ENCODE data around the gene POGLUT3. TPM values are rescaled to one million over a fixed set of nuclear protein-coding genes. Genes with fewer than 3 reads are reported as not detected.

POGLUT3 gene
- total RNA-seq, 4 donors from 2014 or later, result 1.8 to 8.1 (median 6.9) TPM

DNA sequence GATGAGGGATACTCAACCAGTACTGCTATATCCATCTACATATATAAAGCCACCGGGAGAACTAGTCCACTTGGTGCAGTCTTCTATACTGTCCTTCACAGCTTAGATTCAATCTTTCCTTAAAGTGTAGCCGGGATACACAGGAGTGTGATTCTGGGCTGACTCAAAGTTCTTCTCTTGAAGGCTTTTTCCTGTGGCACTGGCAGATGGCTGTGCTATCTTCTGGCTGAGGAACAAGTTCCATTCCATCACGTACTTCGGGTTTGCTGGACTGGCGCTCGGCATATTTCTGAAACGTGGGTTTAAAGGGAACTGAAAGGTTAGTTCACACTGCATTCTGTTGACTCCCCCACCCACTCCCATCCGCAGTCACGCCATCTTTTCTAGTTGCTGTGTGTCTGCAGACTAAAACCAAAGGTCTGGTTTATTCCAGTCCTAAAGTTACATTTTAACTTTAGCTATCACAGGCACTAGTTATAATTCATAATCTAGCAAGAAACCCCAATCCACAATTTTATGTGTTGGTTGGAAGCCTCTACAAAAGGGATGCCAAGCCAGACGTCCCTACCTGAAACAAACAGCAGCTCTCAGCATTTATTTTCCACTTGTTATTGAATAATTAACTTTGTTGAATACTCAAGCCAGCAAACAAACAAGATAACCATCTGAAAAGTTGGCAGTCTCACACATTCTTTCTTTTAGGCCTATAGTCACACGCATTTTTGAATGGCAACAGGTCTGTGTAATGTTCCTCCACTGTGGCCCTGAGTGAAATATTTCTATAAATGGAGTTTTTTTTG, 23.3 kb downstream of the POGLUT3 start:
- WGBS, 2 donors (ENCODE audit: low coverage in 1 of 2), result 83 to 85% methylated on average over 9 to 11 of the region's 11 CpGs
- Histone ChIP-seq H3K27ac (no peak overlapping the region), H3K4me1 (no peaks in the 10 kb centered on the region), H3K36me3 (peaks cover 0 to 12% (median 3%) of the 10 kb centered on the region in 4 donors), H3K4me3 (no peak overlapping the region), H3K27me3 (no peaks in the 10 kb centered on the region), H3K9me3 (no peaks in the 10 kb centered on the region)
- intact Hi-C loops (cut with DNase I; ENCODE audit: low total_unique reads) (no loop called here), in situ Hi-C loops (cut with MboI; ENCODE audit: low pct_ligation_motif_present in 1 of 4, low pct_unique_long_range_greater_than_20kb in 1 of 4, low sequenced_read_pairs in 3 of 4) (loop anchor here in 1 of 4 donors (25.0 kb wide), 1 partner anchor 338 kb away; no protein-coding TSS in a partner anchor)
- DNase-seq, result no peak
- TF ChIP-seq POLR2AphosphoS5 (IDR thresholded peaks at IDR 0.05), result no peak
- TF ChIP-seq, protein P1, sequence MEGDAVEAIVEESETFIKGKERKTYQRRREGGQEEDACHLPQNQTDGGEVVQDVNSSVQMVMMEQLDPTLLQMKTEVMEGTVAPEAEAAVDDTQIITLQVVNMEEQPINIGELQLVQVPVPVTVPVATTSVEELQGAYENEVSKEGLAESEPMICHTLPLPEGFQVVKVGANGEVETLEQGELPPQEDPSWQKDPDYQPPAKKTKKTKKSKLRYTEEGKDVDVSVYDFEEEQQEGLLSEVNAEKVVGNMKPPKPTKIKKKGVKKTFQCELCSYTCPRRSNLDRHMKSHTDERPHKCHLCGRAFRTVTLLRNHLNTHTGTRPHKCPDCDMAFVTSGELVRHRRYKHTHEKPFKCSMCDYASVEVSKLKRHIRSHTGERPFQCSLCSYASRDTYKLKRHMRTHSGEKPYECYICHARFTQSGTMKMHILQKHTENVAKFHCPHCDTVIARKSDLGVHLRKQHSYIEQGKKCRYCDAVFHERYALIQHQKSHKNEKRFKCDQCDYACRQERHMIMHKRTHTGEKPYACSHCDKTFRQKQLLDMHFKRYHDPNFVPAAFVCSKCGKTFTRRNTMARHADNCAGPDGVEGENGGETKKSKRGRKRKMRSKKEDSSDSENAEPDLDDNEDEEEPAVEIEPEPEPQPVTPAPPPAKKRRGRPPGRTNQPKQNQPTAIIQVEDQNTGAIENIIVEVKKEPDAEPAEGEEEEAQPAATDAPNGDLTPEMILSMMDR (IDR thresholded peaks at IDR 0.05), result no peak
- TF ChIP-seq POLR2A (IDR thresholded peaks at IDR 0.05), result no peak
- no peak for TF ChIP-seq EP300 (IDR thresholded peaks at IDR 0.05; ENCODE audit: low read depth)

DNA sequence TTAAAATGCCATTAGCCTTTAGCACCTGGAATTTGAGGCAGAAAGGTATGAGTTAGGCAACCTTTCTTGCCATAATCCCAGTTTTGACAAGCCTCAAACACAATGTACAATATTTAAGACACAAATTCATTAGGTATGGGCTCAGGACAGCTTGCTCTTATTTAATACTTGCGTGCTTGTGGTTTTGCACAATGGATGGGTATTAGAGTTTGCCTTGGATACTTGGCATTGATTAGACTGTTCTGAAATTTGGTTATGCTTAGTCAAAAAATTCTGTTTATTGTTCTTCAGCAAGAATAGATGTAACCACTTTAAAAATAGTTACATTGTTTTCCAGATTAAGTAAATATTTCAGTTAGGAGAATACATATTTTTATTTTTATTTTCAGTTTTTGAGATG, 25.5 kb downstream of the POGLUT3 start:
- intact Hi-C loops (cut with DNase I; ENCODE audit: low total_unique reads) (no loop called here), in situ Hi-C loops (cut with MboI; ENCODE audit: low pct_ligation_motif_present in 1 of 4, low pct_unique_long_range_greater_than_20kb in 1 of 4, low sequenced_read_pairs in 3 of 4) (no loop called here)
- Histone ChIP-seq H3K9me3 (no peaks in the 10 kb centered on the region), H3K4me1 (peaks cover 0 to 5% (median 0%) of the 10 kb centered on the region in 4 donors), H3K27ac (no peak overlapping the region), H3K27me3 (no peaks in the 10 kb centered on the region), H3K36me3 (peaks cover 0 to 11% (median 0%) of the 10 kb centered on the region in 4 donors), H3K4me3 (no peak overlapping the region)
- 90 to 100% methylated on average over 1 of the region's 1 CpG for WGBS, 2 donors (ENCODE audit: low coverage in 1 of 2)
- no peak for TF ChIP-seq POLR2A (IDR thresholded peaks at IDR 0.05)
- no peak for TF ChIP-seq POLR2AphosphoS5 (IDR thresholded peaks at IDR 0.05)
- TF ChIP-seq, protein P1 (IDR thresholded peaks at IDR 0.05), result no peak
- TF ChIP-seq EP300 (IDR thresholded peaks at IDR 0.05; ENCODE audit: low read depth), result no peak
- DNase-seq, result no peak

GRCh38 chr11:108468478-108468864, 29.7 kb downstream of the POGLUT3 start:
- in situ Hi-C loops (cut with MboI; ENCODE audit: low pct_ligation_motif_present in 1 of 4, low pct_unique_long_range_greater_than_20kb in 1 of 4, low sequenced_read_pairs in 3 of 4), result loop anchor here in 1 of 4 donors (10.0 kb wide), 1 partner anchor 244 kb away; the partner anchor contains the start of genes ATM and NPAT
- TF ChIP-seq POLR2AphosphoS5 (IDR thresholded peaks at IDR 0.05) (no peak), POLR2A (IDR thresholded peaks at IDR 0.05) (no peak), EP300 (IDR thresholded peaks at IDR 0.05; ENCODE audit: low read depth) (no peak)
- TF ChIP-seq, protein P1 (IDR thresholded peaks at IDR 0.05), result no peak
- H3K27me3 ChIP-seq, result no peaks in the 10 kb centered on the region
- no peak for DNase-seq
- H3K36me3 ChIP-seq, result no peaks in the 10 kb centered on the region
- WGBS, 2 donors (ENCODE audit: low coverage in 1 of 2), result 85 to 100% methylated on average over 1 of the region's 1 CpG
- H3K9me3 ChIP-seq, result no peaks in the 10 kb centered on the region
- H3K27ac ChIP-seq, result peak overlapping the region in 2 of 4 donors; percentile 98 to 99
- intact Hi-C loops (cut with DNase I; ENCODE audit: low total_unique reads), result no loop called here
- no peak overlapping the region for H3K4me3 ChIP-seq
- peaks cover 0 to 13% (median under 1%) of the 10 kb centered on the region in 4 donors for H3K4me1 ChIP-seq

DNA sequence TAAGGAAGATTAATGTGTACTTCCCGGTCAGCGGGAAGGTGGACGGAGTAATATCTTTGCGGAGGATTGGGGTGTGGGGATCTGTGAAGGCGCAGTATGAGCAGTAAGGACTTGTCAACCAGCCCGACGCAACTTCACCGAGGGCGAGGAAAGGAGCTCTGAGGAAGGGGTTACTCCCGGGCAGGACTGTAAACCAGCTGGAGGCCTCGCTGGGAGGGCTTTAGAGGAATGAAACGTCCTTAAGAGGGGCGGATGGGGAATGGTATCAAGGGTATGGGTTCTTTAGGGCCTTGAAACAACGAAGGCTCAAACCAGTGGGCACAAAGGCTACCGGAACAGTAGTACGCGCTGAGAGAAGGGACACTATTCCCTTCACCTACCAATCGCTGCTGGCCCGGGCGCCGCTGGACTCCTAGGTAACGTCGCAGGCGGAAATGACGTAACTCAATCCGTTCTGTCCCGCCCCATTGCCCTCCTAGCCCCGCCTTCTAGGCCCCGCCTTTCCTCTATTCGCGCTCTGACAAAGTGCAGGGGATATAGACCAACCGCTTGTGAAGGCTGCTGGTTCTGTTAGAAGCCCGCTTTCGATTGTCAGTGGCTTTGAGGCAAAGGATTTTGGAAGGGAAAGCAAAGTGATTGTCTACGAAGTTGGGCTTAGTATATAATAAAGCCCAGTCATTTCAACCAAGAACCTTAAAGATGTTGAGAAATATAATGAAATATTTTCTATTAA, 30.9 kb downstream of the POGLUT3 start, which contains the start of gene C11orf65:
C11orf65 (minus strand) TSS at position 439 of the 733 bp plus-strand sequence. CDS start 5,970 bp downstream, outside the sequence.
- peaks cover 0 to 13% (median under 1%) of the 10 kb centered on the region in 4 donors for H3K4me1 ChIP-seq
- WGBS, 2 donors (ENCODE audit: low coverage in 1 of 2), result 1 to 2% methylated on average over 18 to 35 of the region's 35 CpGs
- H3K27me3 ChIP-seq, result no peaks in the 10 kb centered on the region
- H3K9me3 ChIP-seq, result no peaks in the 10 kb centered on the region
- DNase-seq, result peak; percentile 98
- TF ChIP-seq, protein P1 (IDR thresholded peaks at IDR 0.05), result no peak
- peak; percentile 99 for TF ChIP-seq POLR2A (IDR thresholded peaks at IDR 0.05)
- peak; percentile 97 to 99 (median 99) for TF ChIP-seq POLR2AphosphoS5 (IDR thresholded peaks at IDR 0.05)
- TF ChIP-seq EP300 (IDR thresholded peaks at IDR 0.05; ENCODE audit: low read depth), result no peak
- H3K4me3 ChIP-seq, result peak within 1 kb of the TSS; percentile 40 to 65 (median 62)
- intact Hi-C loops (cut with DNase I; ENCODE audit: low total_unique reads), result no loop called here
- H3K36me3 ChIP-seq, result no peaks in the 10 kb centered on the region
- peak within 1 kb of the TSS; percentile 97 to 99 (median 98) for H3K27ac ChIP-seq
- in situ Hi-C loops (cut with MboI; ENCODE audit: low pct_ligation_motif_present in 1 of 4, low pct_unique_long_range_greater_than_20kb in 1 of 4, low sequenced_read_pairs in 3 of 4), result loop anchor here in 1 of 4 donors (10.0 kb wide), 1 partner anchor 242 kb away; the partner anchor contains the start of genes ATM and NPAT
